IMR-90 (cell line): ENCODE results near the gene PAQR7. TPM values are rescaled to one million over a fixed set of nuclear protein-coding genes. Genes with fewer than 3 reads are reported as not detected.

Experiments used
- ATAC-seq: fragments of 200-7000 bp; cut with Tn5 transposase; 2 replicates; pipeline ENCODE4 v1.9.1; 2020; ENCODE audit warnings: low read depth, mild to moderate bottlenecking, moderate library complexity
- BruUV-seq: library from RNA; stranded (reverse); fragments of 400-500 nt; replicated peaks from 2 replicates; lab custom pipeline; 2021; lab: Mats Ljungman, UMichigan
- CTCF ChIA-PET: fragments of 300-600 bp; formaldehyde crosslinking; extraction: SDS; loops from one replicate; lab custom pipeline; 2021; ENCODE audit warnings: antibody characterized with exemption; lab: Yijun Ruan, JAX
- POLR2A ChIA-PET: fragments of 300-600 bp; sonication (Branson Sonifier 250); formaldehyde crosslinking; loops from one replicate; lab custom pipeline; 2022; ENCODE audit warnings: antibody characterized with exemption; ENCODE audit not compliant: unreplicated experiment; lab: Charles Lee
- DNase-seq: peaks from one replicate; pipeline ENCODE4 v3.0.0; 2013
- H2AFZ ChIP-seq: replicated peaks from 2 replicates; pipeline ENCODE3; 2013; ENCODE audit warnings: low read length, mild to moderate bottlenecking; ENCODE audit not compliant: poor library complexity
- H2AK5ac ChIP-seq: 2 replicates; pipeline ENCODE4 v1.6.1; 2013; ENCODE audit warnings: low read depth, low read length, inconsistent platforms
- H2AK9ac ChIP-seq: replicated peaks from 2 replicates; pipeline ENCODE3; 2013; ENCODE audit warnings: mild to moderate bottlenecking, low read depth, low read length, moderate library complexity; ENCODE audit not compliant: poor library complexity
- H2BK120ac ChIP-seq: 2 replicates; pipeline ENCODE4 v1.6.1; 2013; ENCODE audit warnings: low read depth, low read length, inconsistent platforms
- H2BK15ac ChIP-seq: 3 replicates; pipeline ENCODE4 v1.6.1; 2013; ENCODE audit warnings: low read depth, low read length, inconsistent platforms
- H2BK20ac ChIP-seq: 2 replicates; pipeline ENCODE4 v1.6.1; 2013; ENCODE audit warnings: low read depth, mild to moderate bottlenecking, inconsistent platforms, low read length, moderate library complexity
- H2BK5ac ChIP-seq: 2 replicates; pipeline ENCODE4 v1.6.1; 2013; ENCODE audit warnings: mild to moderate bottlenecking, low read depth, low read length, inconsistent platforms; ENCODE audit not compliant: poor library complexity, severe bottlenecking
- H3K14ac ChIP-seq: replicated peaks from 2 replicates; pipeline ENCODE4 v1.6.1; 2013; ENCODE audit warnings: low read depth, low read length, inconsistent platforms
- H3K18ac ChIP-seq: 2 replicates; pipeline ENCODE4 v1.6.1; 2013; ENCODE audit warnings: low read depth, low read length, control low read depth
- H3K23ac ChIP-seq: 2 replicates; pipeline ENCODE4 v1.6.1; 2013; ENCODE audit warnings: low read depth, low read length, inconsistent platforms
- H3K27ac ChIP-seq: 2 replicates; pipeline ENCODE4 v1.5.1; 2013; ENCODE audit warnings: mild to moderate bottlenecking, control low read depth, low read length; ENCODE audit not compliant: insufficient read depth
- H3K27me3 ChIP-seq: 2 replicates; pipeline ENCODE4 v1.6.1; 2013; ENCODE audit warnings: low read length; ENCODE audit not compliant: control insufficient read depth, insufficient read depth
- H3K36me3 ChIP-seq: 2 replicates; pipeline ENCODE4 v1.6.1; 2013; ENCODE audit warnings: low read length, mixed read lengths; ENCODE audit not compliant: control insufficient read depth, insufficient read depth
- H3K4ac ChIP-seq: 2 replicates; pipeline ENCODE4 v1.6.1; 2013; ENCODE audit warnings: low read depth, low read length, inconsistent platforms
- H3K4me1 ChIP-seq: 2 replicates; pipeline ENCODE4 v1.6.1; 2013; ENCODE audit warnings: low read length, mixed read lengths; ENCODE audit not compliant: control insufficient read depth, insufficient read depth
- H3K4me2 ChIP-seq: 2 replicates; pipeline ENCODE4 v1.6.1; 2013; ENCODE audit warnings: low read depth, mild to moderate bottlenecking, control low read depth, low read length, moderate library complexity
- H3K4me3 ChIP-seq: 2 replicates; pipeline ENCODE4 v1.5.1; 2013; ENCODE audit warnings: low read depth, mild to moderate bottlenecking, control low read depth, low read length, moderate library complexity; ENCODE audit not compliant: insufficient read depth
- H3K56ac ChIP-seq: 2 replicates; pipeline ENCODE4 v1.6.1; 2013; ENCODE audit warnings: low read length, inconsistent platforms; ENCODE audit not compliant: insufficient read depth; ENCODE audit errors: extremely low read depth
- H3K79me1 ChIP-seq, 2 experiments: 2 replicates each; pipeline ENCODE4 v1.6.1; 2013; ENCODE audit warnings: low read length in 2 of 2, inconsistent platforms in 1 of 2, low read depth in 1 of 2
- H3K9ac ChIP-seq: 2 replicates; pipeline ENCODE4 v1.6.1; 2013; ENCODE audit warnings: low read depth, low read length, control low read depth
- H3K9me1 ChIP-seq: 2 replicates; pipeline ENCODE4 v1.6.1; 2013; ENCODE audit warnings: low read length, inconsistent platforms; ENCODE audit not compliant: insufficient read depth
- H3K9me3 ChIP-seq: 2 replicates; pipeline ENCODE4 v1.6.1; 2013; ENCODE audit warnings: low read length; ENCODE audit not compliant: control insufficient read depth, insufficient read depth
- H4K20me1 ChIP-seq: 2 replicates; pipeline ENCODE4 v1.6.1; 2013; ENCODE audit warnings: low read length, inconsistent platforms; ENCODE audit not compliant: insufficient read depth
- H4K5ac ChIP-seq: 2 replicates; pipeline ENCODE4 v1.6.1; 2013; ENCODE audit warnings: mild to moderate bottlenecking, low read depth, low read length, control low read depth
- H4K8ac ChIP-seq, 2 experiments: 2 replicates each; pipeline ENCODE4 v1.6.1; 2013; ENCODE audit warnings: low read depth in 2 of 2, low read length in 2 of 2, control low read depth in 1 of 2, inconsistent platforms in 1 of 2
- H4K91ac ChIP-seq: 2 replicates; pipeline ENCODE4 v1.6.1; 2013; ENCODE audit warnings: low read depth, low read length, inconsistent platforms; ENCODE audit not compliant: insufficient read depth
- BHLHE40 ChIP-seq: fragments of 150-350 bp; IDR thresholded peaks from 2 replicates; pipeline ENCODE4 v1.6.1; 2016; ENCODE audit warnings: mild to moderate bottlenecking, low read depth, low read length
- CEBPB ChIP-seq: IDR thresholded peaks from 2 replicates; pipeline ENCODE4 v1.6.1; 2012; ENCODE audit warnings: low read depth, low read length, improper control_type of control experiment
- CHD1 ChIP-seq: IDR thresholded peaks from 2 replicates; pipeline ENCODE4 v1.6.1; 2012; ENCODE audit warnings: low read depth, low read length, improper control_type of control experiment
- ELK1 ChIP-seq: fragments of 150-350 bp; IDR thresholded peaks from 2 replicates; pipeline ENCODE4 v1.6.1; 2016; ENCODE audit warnings: low read depth, mild to moderate bottlenecking, low read length, moderate library complexity, borderline replicate concordance
- FOS ChIP-seq: fragments of 150-350 bp; IDR thresholded peaks from 2 replicates; pipeline ENCODE4 v1.6.1; 2016; ENCODE audit warnings: low read depth, low read length
- MAFK ChIP-seq: IDR thresholded peaks from 2 replicates; pipeline ENCODE4 v1.6.1; 2012; ENCODE audit warnings: low read depth, low read length, improper control_type of control experiment
- MXI1 ChIP-seq: IDR thresholded peaks from 2 replicates; pipeline ENCODE4 v1.6.1; 2012; ENCODE audit warnings: low read depth, mild to moderate bottlenecking, low read length, moderate library complexity, borderline replicate concordance
- NFE2L2 ChIP-seq: fragments of 150-350 bp; IDR thresholded peaks from 2 replicates; pipeline ENCODE4 v1.6.1; 2016; ENCODE audit warnings: low read depth, mild to moderate bottlenecking, low read length
- POLR2A ChIP-seq: IDR thresholded peaks from 2 replicates; pipeline ENCODE4 v1.6.1; 2012; ENCODE audit warnings: mild to moderate bottlenecking, low read depth, low read length
- RAD21 ChIP-seq: IDR thresholded peaks from 2 replicates; pipeline ENCODE4 v1.6.1; 2012; ENCODE audit warnings: low read length, improper control_type of control experiment
- RFX5 ChIP-seq: IDR thresholded peaks from 2 replicates; pipeline ENCODE4 v1.8.0; 2012; ENCODE audit warnings: low read depth, mild to moderate bottlenecking, low read length, moderate library complexity
- SMC3 ChIP-seq: fragments of 150-350 bp; IDR thresholded peaks from 2 replicates; pipeline ENCODE4 v1.6.1; 2016; ENCODE audit warnings: low read depth, mild to moderate bottlenecking, antibody characterized with exemption, low read length, moderate library complexity
- USF2 ChIP-seq: fragments of 150-350 bp; IDR thresholded peaks from 2 replicates; pipeline ENCODE4 v1.6.1; 2017; ENCODE audit warnings: mild to moderate bottlenecking, antibody characterized with exemption, low read length, low read depth
- WGBS, 2 experiments: methylation state at CpG; one replicate each; pipeline versions ENCODE4 v1.1.5 to v1.1.7; 2013; ENCODE audit warnings: missing lambda C conversion rate in 2 of 2; ENCODE audit not compliant: insufficient read length in 1 of 2; ENCODE audit errors: extremely low coverage in 2 of 2; 5-methylcytosine and 5-hydroxymethylcytosine counted together
- dilution Hi-C: fragments of 300-500 bp; cut with HindIII; formaldehyde crosslinking; loops from one replicate; pipeline ENCODE4 v1.14.3; 2018; ENCODE audit warnings: low sequenced_read_pairs; ENCODE audit not compliant: unreplicated experiment
- in situ Hi-C: fragments of 300-500 bp; cut with MboI; formaldehyde crosslinking; loops from 3 replicates; pipeline ENCODE4 v1.14.3; 2019; ENCODE audit warnings: low sequenced_read_pairs, inconsistent platforms, mixed read lengths
- intact Hi-C: fragments of 100-400 bp; cut with micrococcal nuclease; formaldehyde crosslinking; loops from 2 replicates; pipeline ENCODE4 v1.10.0; 2022
- polyA plus RNA-seq, 3 experiments: library from polyadenylated mRNA; depleted of rRNA; stranded (reverse); fragments of >200 nt; gene quantifications; 2 replicates each; pipeline ENCODE4 v1.2.3, GENCODE V29; 2012; ENCODE audit warnings: low replicate concordance in 1 of 3
- total RNA-seq: library from RNA; depleted of rRNA; stranded (reverse); fragments of >200 nt; gene quantifications from 2 replicates; pipeline ENCODE4 v1.2.3, GENCODE V29; 2012

PAQR7 gene
- total and polyA plus RNA-seq, 2 of the 4 experiments (the other 2 are of a cell fraction): 9.0 to 12.9 TPM

GRCh38 chr1:25922971-25923552 is 47.6 kb upstream of the PAQR7 start (continued):
- TF ChIP-seq NFE2L2: no peak

- Histone ChIP-seq H3K36me3 (no peaks in the 10 kb centered on the region), H3K4me2 (peak overlapping the region; percentile 53), H2BK120ac (peak overlapping the region; percentile 49; the same call in 1 of the 2 replicates), H3K23ac (peak overlapping the region; percentile 14), H3K9ac (no peak overlapping the region; the same call in 1 of the 2 replicates), H3K56ac (no peak overlapping the region), H3K27me3 (peaks cover 13% of the 10 kb centered on the region), H2AK5ac (peak overlapping the region; percentile 16; the same call in 1 of the 2 replicates), H4K8ac (peak overlapping the region; percentile 68 to 91; a peak in 3 of 4 replicates), H3K4me1 (peaks cover 10% of the 10 kb centered on the region), H3K4ac (peak overlapping the region; percentile 24), H4K5ac (no peak overlapping the region), H4K91ac (0 out of 2 replicates have a peak overlapping the region, but pooled peaks have one; percentile 4), H4K20me1 (no peaks in the 10 kb centered on the region), H3K79me1 (no peaks in the 10 kb centered on the region), H2BK5ac (no peak overlapping the region), H3K27ac (no peak overlapping the region), H3K9me3 (no peaks in the 10 kb centered on the region), H3K18ac (no peak overlapping the region), H2BK20ac (no peak overlapping the region), H2BK15ac (no peak overlapping the region; the same call in 2 of the 3 replicates), H2AK9ac (peak overlapping the region; percentile 59), H2AFZ (peak overlapping the region; percentile 91), H3K4me3 (peak overlapping the region; percentile 36), H3K14ac (peak overlapping the region; percentile 41; the same call in 1 of the 2 replicates), H3K9me1 (no peaks in the 10 kb centered on the region; the same call in 1 of the 2 replicates)
- dilution Hi-C loops: no loop called here
- 13% methylated on average over 21 of the region's 49 CpGs; no CpG with 5 or more reads in 1 of the 2 experiments for WGBS, 2 experiments
- in situ Hi-C loops: no loop called here
- ChIA-PET CTCF (interaction anchor here (0.7 to 1.3 kb wide), 3 partner anchors 10 to 27 kb away, joined by 3 to 4 read pairs (median 3); no protein-coding TSS in a partner anchor), POLR2A (no interaction called here)
- intact Hi-C loops: no loop called here
- ATAC-seq (peak; percentile 66), DNase-seq (no peak)
- no TSS peak for BruUV-seq
- no peak for TF ChIP-seq FOS
- no peak for TF ChIP-seq MXI1
- no peak for TF ChIP-seq ELK1
- TF ChIP-seq POLR2A: no peak
- TF ChIP-seq MAFK: no peak
- TF ChIP-seq USF2: no peak
- no peak for TF ChIP-seq CHD1
- no peak for TF ChIP-seq CEBPB
- TF ChIP-seq NFE2L2: no peak
- TF ChIP-seq SMC3: no peak
- no peak for TF ChIP-seq RFX5
- TF ChIP-seq RAD21: no peak
- TF ChIP-seq BHLHE40: no peak
Measured at GRCh38 chr1:25922056-25922970, 46.8 kb upstream of the PAQR7 start.
